HG02943 (cell line): ENCODE measurements around the gene SPATA20.

Source experiments
- ATAC-seq: cut with Tn5 transposase; IDR thresholded peaks from one replicate; pipeline ENCODE4 v1.9.1; 2021; ENCODE audit warnings: mild to moderate bottlenecking, low read depth, moderate library complexity; ENCODE audit not compliant: unreplicated experiment

SPATA20 gene

GRCh38 chr17:50593321-50593720 lies 46.3 kb downstream of the SPATA20 start:
- no peak for ATAC-seq

DNA sequence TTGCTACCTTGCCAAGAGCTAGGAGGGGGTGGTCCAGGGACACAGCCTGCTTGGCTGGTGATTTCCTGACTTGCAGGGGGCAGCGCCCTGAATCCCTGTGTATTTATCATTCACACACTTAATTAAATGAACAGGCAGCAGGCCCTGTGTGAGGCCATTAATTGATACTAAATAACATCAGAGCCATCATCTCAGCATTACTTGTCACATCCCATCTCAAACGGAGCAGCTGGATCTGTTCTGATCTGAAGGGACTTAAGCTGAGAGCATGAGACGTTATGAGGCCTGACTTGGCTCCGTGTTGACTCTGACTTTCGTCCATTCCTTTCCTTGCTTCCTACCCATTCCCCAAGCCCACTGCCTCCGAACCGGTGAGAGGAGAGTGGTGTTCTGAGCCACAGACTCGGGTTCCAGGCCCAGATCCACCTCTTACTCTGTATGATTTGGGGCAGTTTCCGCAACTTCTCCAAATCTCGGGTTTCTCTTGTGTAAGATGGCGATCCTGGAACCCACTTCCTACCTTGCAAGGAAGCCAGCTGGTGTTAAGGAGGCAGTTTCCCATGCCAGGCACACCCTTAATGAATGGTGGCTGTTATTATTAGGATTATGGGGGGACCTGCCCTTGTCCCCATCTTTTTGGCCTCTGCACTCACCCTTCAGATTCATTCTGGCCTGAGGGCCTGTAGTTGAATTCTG lies 47.3 kb downstream of the SPATA20 start:
- no peak for ATAC-seq

DNA sequence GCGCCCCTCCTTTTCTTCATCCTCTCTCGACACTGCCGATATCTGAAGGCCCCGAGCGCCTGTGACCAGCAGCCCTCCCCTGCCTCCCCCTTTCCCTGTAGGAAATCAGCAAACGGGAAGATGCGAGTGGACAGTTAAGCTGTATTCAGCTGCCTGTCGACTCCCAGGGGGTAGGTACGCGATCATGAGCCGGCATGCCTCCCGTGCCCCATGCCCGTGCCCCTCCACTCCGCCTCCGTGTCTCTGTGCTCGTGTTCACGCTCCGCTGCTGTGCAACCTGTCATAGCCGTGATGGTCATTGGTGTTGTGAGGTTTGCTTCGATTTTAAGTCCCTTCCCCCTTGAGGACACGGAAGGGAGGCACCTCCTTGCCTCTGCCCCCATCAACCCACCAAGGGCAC lies 47.9 kb downstream of the SPATA20 start:
- ATAC-seq = no peak

GRCh38 chr17:50596191-50597037 lies 49.4 kb downstream of the SPATA20 start:
- ATAC-seq = no peak

DNA sequence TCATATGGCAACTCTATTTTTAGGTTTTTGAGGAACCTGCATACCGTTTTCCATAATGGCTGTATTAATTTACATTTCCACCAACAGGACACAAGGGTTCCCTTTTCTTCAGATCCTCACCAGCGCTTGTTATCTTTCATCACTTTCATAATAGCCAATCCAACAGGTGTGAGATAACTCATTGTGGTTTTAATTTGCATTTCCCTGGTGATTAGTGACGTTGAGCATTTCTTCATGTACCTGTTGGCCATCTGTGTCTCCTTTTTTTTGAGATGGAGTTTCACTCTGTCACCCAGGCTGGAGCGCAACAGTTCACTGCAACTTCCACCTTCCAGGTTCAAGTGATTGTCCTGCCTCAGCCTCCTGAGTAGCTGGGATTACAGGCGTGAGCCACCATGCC lies 51.5 kb downstream of the SPATA20 start:
- no peak for ATAC-seq

- ATAC-seq = no peak
Observed at GRCh38 chr17:50599606-50600005, 52.6 kb downstream of the SPATA20 start.

- ATAC-seq = no peak
Observed at GRCh38 chr17:50601823-50602375, 54.9 kb downstream of the SPATA20 start.

- no peak for ATAC-seq
Observed at GRCh38 chr17:50602836-50603235, 55.9 kb downstream of the SPATA20 start.

DNA sequence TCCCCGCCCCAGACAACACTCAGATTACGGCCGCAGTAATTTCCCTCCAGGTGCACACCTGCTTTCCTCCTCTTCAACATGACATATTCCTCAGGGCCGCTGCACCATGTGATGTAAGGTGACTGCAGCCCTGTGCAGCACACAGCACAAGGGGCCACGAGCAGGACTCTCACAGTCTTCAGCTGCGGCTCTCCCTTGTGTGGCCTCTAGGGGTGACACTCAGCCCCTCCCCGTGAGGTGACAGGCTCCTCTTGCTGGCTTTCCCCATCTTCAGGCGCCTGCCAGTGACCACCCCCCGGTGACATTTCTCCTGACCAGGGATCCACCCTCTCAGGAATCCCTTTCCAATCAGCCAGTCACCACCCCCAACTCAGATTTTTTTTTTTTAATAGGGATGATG lies 56.4 kb downstream of the SPATA20 start:
- no peak for ATAC-seq

GRCh38 chr17:50604513-50604912 lies 57.5 kb downstream of the SPATA20 start:
- no peak for ATAC-seq

- ATAC-seq = no peak
Observed at GRCh38 chr17:50605429-50605828, 58.5 kb downstream of the SPATA20 start.
